Activated CD4-positive, alpha-beta memory T cell treated with anti-CD3 and anti-CD28 coated beads, Interleukin-2, amount 10 ng/mL, durations not matched to agents 7 days and 5 days (primary cell): ENCODE measurements around the gene ASS1. TPM values are rescaled to one million over a fixed set of nuclear protein-coding genes. Genes with fewer than 3 reads are reported as not detected.

Experiments used
- CTCF ChIA-PET: fragments of 350-600 bp; sonication (Branson Sonifier 250); formaldehyde crosslinking; loops from one replicate; lab custom pipeline; 2021; ENCODE audit warnings: antibody characterized with exemption, inconsistent platforms; lab: Charles Lee
- POLR2A ChIA-PET: fragments of 350-600 bp; sonication (Branson Sonifier 250); formaldehyde crosslinking; loops from one replicate; lab custom pipeline; 2021; ENCODE audit warnings: antibody characterized with exemption; lab: Charles Lee
- DNase-seq: peaks from one replicate; pipeline ENCODE4 v3.0.0-alpha.2; 2020
- H3K27ac Mint-ChIP-seq: one replicate; pipeline ENCODE4 v1.8.0; 2021; ENCODE audit warnings: mild to moderate bottlenecking, mixed read lengths
- H3K27me3 Mint-ChIP-seq: one replicate; pipeline ENCODE4 v1.8.0; 2021; ENCODE audit warnings: mixed read lengths
- H3K36me3 Mint-ChIP-seq: one replicate; pipeline ENCODE4 v1.8.0; 2021; ENCODE audit warnings: low read depth, mixed read lengths
- H3K4me1 Mint-ChIP-seq: one replicate; pipeline ENCODE4 v1.8.0; 2021; ENCODE audit warnings: mixed read lengths
- H3K4me3 Mint-ChIP-seq: one replicate; pipeline ENCODE4 v1.8.0; 2021; ENCODE audit warnings: mild to moderate bottlenecking, mixed read lengths
- H3K9me3 Mint-ChIP-seq: one replicate; pipeline ENCODE4 v1.8.0; 2021; ENCODE audit warnings: mixed read lengths
- total RNA-seq, 2 experiments: library from RNA; stranded (reverse); gene quantifications; one replicate each; pipeline ENCODE4 v1.2.3, GENCODE V29; 2021

The ASS1 gene
- total RNA-seq, 2 experiments from 2014 or later: 8.6 to 10.1 TPM

DNA sequence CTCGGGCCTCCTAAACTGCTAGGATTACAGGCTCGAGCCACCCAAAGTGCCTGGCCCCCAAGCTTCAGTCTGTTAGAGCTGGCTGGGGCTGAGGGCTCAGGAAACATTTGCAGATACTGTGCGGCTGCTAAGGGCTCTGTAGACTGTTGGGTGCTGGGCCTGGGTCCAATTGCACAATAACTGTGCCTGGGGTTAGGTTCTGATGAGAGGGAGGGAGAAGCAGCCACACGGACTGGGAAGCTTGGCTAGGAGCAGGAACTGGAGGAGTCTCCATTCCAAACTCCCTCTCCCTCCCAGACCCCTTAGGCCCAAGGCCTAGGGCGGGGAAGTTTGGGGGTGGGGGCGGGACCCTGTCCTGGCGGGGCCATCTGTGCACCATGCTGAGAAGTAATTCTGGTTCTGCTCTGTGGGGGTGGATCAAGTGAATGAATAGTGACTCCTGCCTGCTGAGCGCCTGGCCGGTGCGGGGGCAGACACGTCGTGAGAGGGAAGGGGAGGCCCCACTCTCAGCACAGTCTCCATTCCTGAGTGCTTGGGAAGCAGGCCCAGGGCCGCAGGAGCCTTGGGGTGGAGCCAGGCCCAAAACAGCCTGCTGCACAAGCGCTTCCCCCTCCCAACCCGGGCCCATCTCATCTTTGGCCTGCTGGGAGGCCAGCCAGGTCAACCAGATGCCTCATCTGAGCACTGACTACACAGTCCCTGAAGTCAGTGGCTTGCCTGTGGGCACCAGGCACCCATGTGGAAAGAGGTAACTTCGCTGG is 1.5 kb downstream of the ASS1 start:
- Mint-ChIP-seq H3K4me3 (no peak overlapping the region), H3K36me3 (no peaks in the 10 kb centered on the region), H3K9me3 (peaks cover 5% of the 10 kb centered on the region), H3K4me1 (peaks cover 18% of the 10 kb centered on the region), H3K27me3 (peaks cover 19% of the 10 kb centered on the region), H3K27ac (no peak overlapping the region)
- CTCF ChIA-PET: no interaction called here
- POLR2A ChIA-PET: interaction anchor here (1.8 kb wide), 1 partner anchor 247 kb away, joined by 5 read pairs; the partner anchor contains the start of gene EXOSC2
- no peak for DNase-seq

DNA sequence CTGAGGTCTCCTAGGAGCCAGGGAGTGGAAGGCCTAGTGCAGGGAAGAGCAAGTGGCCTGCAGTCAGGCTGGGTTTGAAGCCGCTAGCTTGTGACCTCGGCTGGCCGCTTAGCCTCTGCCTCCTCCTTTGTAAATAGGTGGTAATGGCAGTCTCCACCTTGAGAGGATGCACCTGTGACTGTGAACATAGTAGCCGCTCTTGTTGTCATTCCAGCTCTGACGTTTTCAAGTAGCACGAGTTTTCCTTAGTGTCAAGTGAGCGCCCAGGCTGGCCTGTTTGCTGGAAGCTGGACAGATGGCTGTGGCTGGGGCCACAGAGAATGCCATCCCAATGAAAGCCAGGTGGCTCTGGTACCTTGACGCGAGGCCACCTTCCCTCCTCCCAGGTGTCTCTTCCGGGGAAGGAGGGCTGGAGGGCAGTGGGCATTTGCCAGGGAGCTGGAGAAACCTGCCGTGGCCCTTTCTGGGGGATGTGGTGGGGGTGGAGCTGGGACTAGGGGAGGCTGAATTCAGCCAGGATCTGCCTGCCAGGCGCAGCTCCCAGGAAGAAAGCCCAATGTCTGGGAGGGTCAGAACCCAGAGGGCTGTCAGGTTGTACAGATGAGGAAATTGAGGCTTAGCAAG is 2.5 kb downstream of the ASS1 start:
- no peak overlapping the region for H3K27ac Mint-ChIP-seq
- peaks cover 18% of the 10 kb centered on the region for H3K4me1 Mint-ChIP-seq
- H3K27me3 Mint-ChIP-seq: peaks cover 16% of the 10 kb centered on the region
- ChIA-PET POLR2A (interaction anchor here (1.1 to 1.8 kb wide), 2 partner anchors 235 to 246 kb away, joined by 3 to 5 read pairs; partner anchors contain the start of gene EXOSC2), CTCF (interaction anchor here (0.5 to 1.0 kb wide), 2 partner anchors 18 to 174 kb away, joined by 3 read pairs; no protein-coding TSS in a partner anchor)
- H3K4me3 Mint-ChIP-seq: no peak overlapping the region
- no peak for DNase-seq
- H3K36me3 Mint-ChIP-seq: no peaks in the 10 kb centered on the region
- no peaks in the 10 kb centered on the region for H3K9me3 Mint-ChIP-seq

DNA sequence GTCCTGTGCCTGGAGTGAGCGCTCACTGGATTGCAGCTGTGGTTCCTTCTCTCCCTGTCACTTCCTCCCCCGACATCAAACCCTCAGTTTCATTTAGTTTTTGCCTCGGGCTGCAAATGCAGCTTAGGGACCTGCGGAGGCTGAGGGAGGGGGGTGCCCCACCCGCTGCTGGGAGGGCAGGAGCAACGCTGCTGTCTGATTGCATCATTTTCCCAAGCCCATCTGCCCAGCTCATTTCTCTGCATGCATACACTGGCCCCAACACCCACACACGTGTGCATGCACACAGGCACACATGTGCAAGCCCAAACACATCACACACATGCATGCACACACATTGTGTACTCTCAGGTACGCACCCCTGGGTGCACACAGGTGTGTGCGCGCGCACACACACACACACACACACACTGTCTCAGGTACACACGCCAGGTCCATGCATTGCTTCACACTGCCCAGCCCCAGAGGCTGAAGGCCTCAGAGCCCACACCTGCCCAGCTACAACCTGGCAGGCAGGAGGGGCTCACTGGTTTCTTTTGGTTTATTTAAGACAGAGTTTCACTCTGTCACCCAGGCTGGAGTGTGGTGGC is 3.4 kb downstream of the ASS1 start:
- Mint-ChIP-seq H3K9me3 (no peaks in the 10 kb centered on the region), H3K4me1 (peaks cover 18% of the 10 kb centered on the region), H3K27me3 (peaks cover 19% of the 10 kb centered on the region), H3K36me3 (no peaks in the 10 kb centered on the region), H3K27ac (peak overlapping the region; percentile 0), H3K4me3 (no peak overlapping the region)
- POLR2A ChIA-PET: interaction anchor here (0.8 to 1.8 kb wide), 3 partner anchors 64 to 246 kb away, joined by 3 to 5 read pairs (median 3); partner anchors contain the start of gene EXOSC2
- CTCF ChIA-PET: interaction anchor here (0.5 to 1.0 kb wide), 3 partner anchors 15 to 175 kb away, joined by 3 read pairs; no protein-coding TSS in a partner anchor
- peak; percentile 22 for DNase-seq

DNA sequence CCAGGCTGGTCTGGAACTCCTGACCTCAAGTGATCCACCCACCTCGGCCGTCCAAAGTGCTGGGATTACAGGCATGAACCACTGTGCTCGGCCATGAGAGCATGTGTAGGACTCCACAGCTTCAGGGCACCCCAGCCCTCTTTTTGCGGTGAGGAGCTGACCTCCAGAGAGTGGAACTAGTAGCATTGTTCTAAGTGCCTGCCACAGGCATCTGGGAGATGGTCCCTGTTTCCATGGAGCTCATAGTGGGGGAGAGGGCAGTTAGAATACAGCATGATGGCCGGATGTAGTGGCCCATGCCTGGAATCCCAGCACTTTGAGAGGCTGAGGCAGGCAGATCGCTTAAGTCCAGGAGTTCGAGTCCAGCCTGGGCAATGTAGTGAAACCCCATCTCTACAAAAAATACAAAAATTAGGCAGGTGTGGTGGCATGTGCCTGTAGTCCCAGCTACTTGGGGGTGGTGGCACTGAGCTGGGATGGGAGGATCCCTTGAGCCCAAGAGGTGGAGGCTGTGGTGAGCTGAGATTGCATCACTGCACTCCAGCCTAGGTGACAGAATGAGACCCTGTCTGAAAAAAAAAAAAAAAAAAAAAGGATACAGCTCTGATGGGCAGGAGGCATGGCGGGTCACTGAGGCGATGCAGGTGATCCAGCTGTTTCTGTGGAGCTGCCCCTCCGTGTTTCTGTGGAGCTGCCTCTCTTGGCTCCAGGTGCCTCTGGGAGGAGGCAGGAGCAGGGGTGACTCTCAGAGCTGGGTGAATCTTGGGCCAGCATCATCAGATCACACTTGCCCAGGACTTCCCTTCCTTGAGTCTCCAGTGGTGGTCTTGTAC is 4.2 kb downstream of the ASS1 start:
- CTCF ChIA-PET: interaction anchor here (0.6 to 1.0 kb wide), 2 partner anchors 14 to 16 kb away, joined by 3 read pairs; no protein-coding TSS in a partner anchor
- POLR2A ChIA-PET: interaction anchor here (0.8 kb wide), 1 partner anchor 63 kb away, joined by 3 read pairs; no protein-coding TSS in a partner anchor
- no peak overlapping the region for H3K4me3 Mint-ChIP-seq
- H3K4me1 Mint-ChIP-seq: peaks cover 18% of the 10 kb centered on the region
- DNase-seq: no peak
- peaks cover 13% of the 10 kb centered on the region for H3K27me3 Mint-ChIP-seq
- no peaks in the 10 kb centered on the region for H3K36me3 Mint-ChIP-seq
- no peaks in the 10 kb centered on the region for H3K9me3 Mint-ChIP-seq
- no peak overlapping the region for H3K27ac Mint-ChIP-seq

DNA sequence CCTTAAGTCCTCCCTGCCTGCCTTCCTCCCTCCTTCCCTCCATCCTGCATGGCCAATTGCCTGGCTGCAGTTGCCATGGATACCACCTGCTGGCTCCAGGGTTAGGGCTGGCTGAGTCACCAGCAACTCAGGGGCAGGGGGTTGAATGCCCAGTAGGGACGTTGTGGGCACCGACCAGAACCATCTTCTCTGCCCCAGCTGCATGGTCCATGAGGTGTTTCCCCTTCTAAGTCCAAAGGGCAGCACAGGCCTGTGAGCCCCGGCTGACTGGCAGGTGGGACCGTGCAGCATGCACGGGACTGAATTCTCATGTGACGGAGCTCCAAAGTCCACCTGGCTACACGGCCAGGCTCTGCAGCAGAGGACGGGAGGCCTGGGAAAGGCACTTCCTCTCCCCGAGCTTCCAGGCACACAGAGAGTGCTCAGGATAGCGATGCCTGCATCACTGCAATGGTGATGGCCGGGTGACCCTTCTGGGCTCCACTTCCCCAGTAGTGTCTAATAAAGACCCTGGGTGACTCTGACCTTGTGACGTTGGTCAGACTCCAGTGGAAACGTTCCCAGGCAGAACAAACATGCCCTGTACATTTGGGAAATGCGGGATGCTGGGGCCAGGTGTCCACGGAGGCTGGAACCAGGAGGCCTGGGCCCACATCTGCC is 5.7 kb downstream of the ASS1 start:
- POLR2A ChIA-PET: no interaction called here
- CTCF ChIA-PET: no interaction called here
- no peak for DNase-seq
- Mint-ChIP-seq H3K27ac (no peak overlapping the region), H3K4me1 (peaks cover 18% of the 10 kb centered on the region), H3K4me3 (no peak overlapping the region), H3K9me3 (no peaks in the 10 kb centered on the region), H3K27me3 (peaks cover 9% of the 10 kb centered on the region), H3K36me3 (no peaks in the 10 kb centered on the region)

DNA sequence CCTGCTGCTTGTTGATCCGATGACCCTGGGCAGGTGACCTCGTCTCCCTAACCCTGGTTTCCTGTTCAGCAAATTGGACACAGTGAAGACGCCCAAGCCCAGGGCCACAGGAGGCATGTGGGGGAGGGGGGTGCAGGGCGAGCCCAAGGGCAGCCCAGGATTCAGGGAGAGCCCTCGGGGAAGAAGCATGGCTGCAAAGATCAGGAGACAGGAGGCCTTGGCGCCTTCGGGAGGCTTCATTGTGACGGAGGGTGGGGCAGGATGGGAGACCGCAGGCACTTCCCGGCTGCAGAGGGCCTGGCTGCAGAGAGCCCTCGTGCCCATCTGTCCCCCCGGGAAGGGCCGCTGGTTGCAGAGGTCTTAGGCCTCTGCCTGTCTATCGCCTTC is 6.2 kb downstream of the ASS1 start:
- Mint-ChIP-seq H3K4me1 (peaks cover 18% of the 10 kb centered on the region), H3K36me3 (no peaks in the 10 kb centered on the region), H3K9me3 (no peaks in the 10 kb centered on the region), H3K27ac (no peak overlapping the region), H3K4me3 (no peak overlapping the region), H3K27me3 (peaks cover 4% of the 10 kb centered on the region)
- DNase-seq: no peak
- ChIA-PET POLR2A (no interaction called here), CTCF (no interaction called here)

DNA sequence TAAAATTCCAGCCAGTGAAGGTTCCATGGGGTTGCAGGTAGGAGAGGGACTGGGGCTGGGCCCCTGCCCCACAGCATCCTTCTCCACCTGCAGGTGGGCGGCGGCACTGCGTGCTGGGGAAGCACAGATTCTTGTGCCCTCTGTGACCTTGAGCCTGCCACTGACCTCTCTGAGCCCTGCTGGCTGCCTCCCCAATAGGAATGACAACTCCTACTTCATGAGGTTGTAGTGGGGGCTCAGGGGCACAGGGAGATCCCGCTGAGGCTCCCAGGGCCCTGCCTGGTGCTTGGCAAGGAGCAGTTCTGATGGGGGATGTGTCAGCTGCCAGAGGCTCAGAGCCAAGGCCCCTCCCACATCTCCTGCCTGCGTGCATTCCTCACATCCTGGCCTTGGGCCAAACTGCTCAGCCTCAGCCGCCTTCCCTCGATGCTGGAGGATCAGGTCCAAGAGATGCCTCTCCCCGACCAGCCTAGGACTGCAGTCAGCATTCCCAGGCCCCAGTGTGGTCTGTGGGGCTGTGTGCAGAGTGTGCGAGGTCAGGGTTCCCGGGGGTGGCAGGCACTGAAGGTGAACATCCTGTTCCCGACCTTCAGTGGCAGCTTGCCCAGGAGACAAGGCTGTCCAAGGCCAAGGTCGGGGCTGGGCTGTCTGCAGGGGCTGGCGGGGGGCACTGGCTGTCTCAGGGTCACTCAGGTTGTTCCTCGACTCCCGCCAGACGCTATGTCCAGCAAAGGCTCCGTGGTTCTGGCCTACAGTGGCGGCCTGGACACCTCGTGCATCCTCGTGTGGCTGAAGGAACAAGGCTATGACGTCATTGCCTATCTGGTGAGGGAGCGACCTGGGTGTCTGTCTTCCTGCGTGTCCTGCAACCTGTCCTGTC is 7.0 kb downstream of the ASS1 start:
- Mint-ChIP-seq H3K4me3 (no peak overlapping the region), H3K27ac (no peak overlapping the region), H3K9me3 (no peaks in the 10 kb centered on the region), H3K4me1 (peaks cover 18% of the 10 kb centered on the region), H3K27me3 (peaks cover 3% of the 10 kb centered on the region), H3K36me3 (no peaks in the 10 kb centered on the region)
- DNase-seq: peak; percentile 24
- CTCF ChIA-PET: no interaction called here
- POLR2A ChIA-PET: no interaction called here

DNA sequence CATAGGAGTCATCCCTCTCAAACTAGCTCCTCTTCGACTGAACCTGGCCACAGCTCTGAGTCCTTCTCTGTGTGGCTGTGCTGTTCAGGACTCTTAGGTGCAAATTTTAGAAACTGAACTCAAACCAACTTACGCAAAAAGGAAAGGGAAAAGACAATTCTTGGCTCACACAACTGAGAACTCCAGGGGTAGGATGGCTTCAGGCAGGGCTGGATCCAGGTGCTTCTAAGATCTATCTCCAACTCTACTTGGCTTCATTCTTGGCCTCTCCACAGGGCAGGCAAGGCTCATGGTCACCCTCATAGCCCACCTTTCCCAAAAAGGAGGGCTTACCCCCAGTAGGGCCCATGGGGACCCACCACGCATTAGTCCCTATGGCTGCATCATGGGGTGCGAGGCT is 8.1 kb downstream of the ASS1 start:
- ChIA-PET POLR2A (interaction anchor here (1.3 kb wide), 1 partner anchor 262 kb away, joined by 3 read pairs; no protein-coding TSS in a partner anchor), CTCF (interaction anchor here (1.3 kb wide), 1 partner anchor 229 kb away, joined by 4 read pairs; no protein-coding TSS in a partner anchor)
- Mint-ChIP-seq H3K27ac (no peak overlapping the region), H3K4me1 (peaks cover 14% of the 10 kb centered on the region), H3K27me3 (peaks cover 3% of the 10 kb centered on the region), H3K9me3 (no peaks in the 10 kb centered on the region), H3K4me3 (no peak overlapping the region), H3K36me3 (no peaks in the 10 kb centered on the region)
- DNase-seq: no peak

DNA sequence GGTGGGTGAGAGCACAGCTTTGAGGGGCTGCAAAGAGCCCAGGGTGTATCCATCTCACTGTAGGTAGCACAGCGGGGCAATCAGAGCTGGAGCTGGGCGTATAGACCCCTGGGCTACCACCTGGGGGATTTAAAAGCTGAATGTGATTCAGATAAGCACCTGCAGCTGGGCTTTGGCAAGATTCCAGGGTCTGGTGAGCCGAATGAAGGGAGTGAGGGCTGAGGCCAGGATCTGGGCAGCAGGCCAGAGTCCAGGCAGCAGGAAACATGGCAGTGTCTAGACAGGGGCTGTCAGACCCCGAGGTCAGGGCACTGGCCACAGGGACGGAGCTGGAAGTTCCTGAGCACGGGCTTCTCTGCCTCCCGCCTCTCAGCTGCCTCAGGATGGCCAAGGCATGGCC is 8.7 kb downstream of the ASS1 start:
- Mint-ChIP-seq H3K4me1 (peaks cover 8% of the 10 kb centered on the region), H3K36me3 (no peaks in the 10 kb centered on the region), H3K27ac (no peak overlapping the region), H3K27me3 (peaks cover 3% of the 10 kb centered on the region), H3K9me3 (no peaks in the 10 kb centered on the region), H3K4me3 (no peak overlapping the region)
- DNase-seq: no peak
- POLR2A ChIA-PET: interaction anchor here (1.3 kb wide), 1 partner anchor 261 kb away, joined by 3 read pairs; no protein-coding TSS in a partner anchor
- CTCF ChIA-PET: interaction anchor here (1.3 kb wide), 1 partner anchor 228 kb away, joined by 4 read pairs; no protein-coding TSS in a partner anchor

DNA sequence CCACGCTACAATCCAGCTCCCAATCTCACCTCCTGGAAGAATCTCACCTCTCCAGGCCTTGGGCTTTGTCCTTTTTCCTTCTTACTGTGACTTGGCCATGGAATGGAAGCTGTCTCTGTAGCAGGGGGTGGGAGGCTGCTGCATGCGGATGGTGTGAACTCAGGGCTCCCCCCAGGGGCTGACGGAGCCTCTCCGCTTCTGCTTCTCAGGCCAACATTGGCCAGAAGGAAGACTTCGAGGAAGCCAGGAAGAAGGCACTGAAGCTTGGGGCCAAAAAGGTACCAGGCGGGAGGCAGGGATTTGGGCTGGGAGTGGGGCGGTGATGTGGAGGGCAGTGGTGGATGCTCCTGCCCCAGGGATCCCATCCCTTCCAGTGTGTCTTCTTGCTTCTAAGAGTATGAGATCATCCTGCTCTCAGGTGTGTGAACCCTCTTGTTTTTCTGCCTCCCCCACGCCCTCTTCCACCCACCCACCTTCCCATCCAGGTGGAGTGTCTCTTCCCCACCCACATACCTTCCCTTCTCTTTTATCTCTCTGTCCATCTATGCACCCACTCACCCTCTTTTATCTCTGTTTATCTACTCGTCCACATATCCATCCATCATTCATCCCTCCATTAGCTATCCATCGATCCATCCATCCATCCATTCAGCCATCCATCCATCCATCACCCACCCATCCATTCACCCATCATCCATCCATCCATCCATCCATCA is 9.5 kb downstream of the ASS1 start:
- H3K27ac Mint-ChIP-seq: no peak overlapping the region
- CTCF ChIA-PET: interaction anchor here (1.3 kb wide), 1 partner anchor 228 kb away, joined by 4 read pairs; no protein-coding TSS in a partner anchor
- H3K36me3 Mint-ChIP-seq: no peaks in the 10 kb centered on the region
- DNase-seq: no peak
- H3K9me3 Mint-ChIP-seq: no peaks in the 10 kb centered on the region
- peaks cover 5% of the 10 kb centered on the region for H3K27me3 Mint-ChIP-seq
- H3K4me3 Mint-ChIP-seq: no peak overlapping the region
- POLR2A ChIA-PET: interaction anchor here (0.7 kb wide), 1 partner anchor 40 kb away, joined by 3 read pairs; no protein-coding TSS in a partner anchor
- peaks cover 6% of the 10 kb centered on the region for H3K4me1 Mint-ChIP-seq
